KOPT-K1 (cell line): ENCODE results near the gene COLEC11.

Source experiments
- H3K27ac ChIP-seq: fragments of 200-600 bp; sonication (generic); 2 replicates; pipeline ENCODE4 v1.5.1; 2016; ENCODE audit warnings: antibody characterized with exemption, mild to moderate bottlenecking, low read depth, low read length; ENCODE audit not compliant: poor library complexity, severe bottlenecking
- H3K36me3 ChIP-seq: fragments of 200-600 bp; sonication (generic); 2 replicates; pipeline ENCODE4 v1.5.1; 2017; ENCODE audit warnings: antibody characterized with exemption, mild to moderate bottlenecking, low read length, moderate library complexity; ENCODE audit not compliant: insufficient read depth
- H3K9me3 ChIP-seq: fragments of 200-600 bp; sonication (generic); 2 replicates; pipeline ENCODE4 v1.5.1; 2017; ENCODE audit warnings: antibody characterized with exemption, low read length, mild to moderate bottlenecking; ENCODE audit not compliant: insufficient read depth, poor library complexity, severe bottlenecking

COLEC11 gene

GRCh38 chr2:3669656-3670055 is 74.7 kb downstream of the COLEC11 start:
- no peaks in the 10 kb centered on the region for H3K36me3 ChIP-seq
- no peak overlapping the region for H3K27ac ChIP-seq
- no peaks in the 10 kb centered on the region for H3K9me3 ChIP-seq

- H3K9me3 ChIP-seq: no peaks in the 10 kb centered on the region
- H3K27ac ChIP-seq: no peak overlapping the region
- no peaks in the 10 kb centered on the region for H3K36me3 ChIP-seq
These were observed 75.5 kb downstream of the COLEC11 start for GRCh38 chr2:3670376-3670775.

GRCh38 chr2:3670941-3671340 is 76.0 kb downstream of the COLEC11 start:
- Histone ChIP-seq H3K27ac (no peak overlapping the region), H3K36me3 (no peaks in the 10 kb centered on the region), H3K9me3 (no peaks in the 10 kb centered on the region)

DNA sequence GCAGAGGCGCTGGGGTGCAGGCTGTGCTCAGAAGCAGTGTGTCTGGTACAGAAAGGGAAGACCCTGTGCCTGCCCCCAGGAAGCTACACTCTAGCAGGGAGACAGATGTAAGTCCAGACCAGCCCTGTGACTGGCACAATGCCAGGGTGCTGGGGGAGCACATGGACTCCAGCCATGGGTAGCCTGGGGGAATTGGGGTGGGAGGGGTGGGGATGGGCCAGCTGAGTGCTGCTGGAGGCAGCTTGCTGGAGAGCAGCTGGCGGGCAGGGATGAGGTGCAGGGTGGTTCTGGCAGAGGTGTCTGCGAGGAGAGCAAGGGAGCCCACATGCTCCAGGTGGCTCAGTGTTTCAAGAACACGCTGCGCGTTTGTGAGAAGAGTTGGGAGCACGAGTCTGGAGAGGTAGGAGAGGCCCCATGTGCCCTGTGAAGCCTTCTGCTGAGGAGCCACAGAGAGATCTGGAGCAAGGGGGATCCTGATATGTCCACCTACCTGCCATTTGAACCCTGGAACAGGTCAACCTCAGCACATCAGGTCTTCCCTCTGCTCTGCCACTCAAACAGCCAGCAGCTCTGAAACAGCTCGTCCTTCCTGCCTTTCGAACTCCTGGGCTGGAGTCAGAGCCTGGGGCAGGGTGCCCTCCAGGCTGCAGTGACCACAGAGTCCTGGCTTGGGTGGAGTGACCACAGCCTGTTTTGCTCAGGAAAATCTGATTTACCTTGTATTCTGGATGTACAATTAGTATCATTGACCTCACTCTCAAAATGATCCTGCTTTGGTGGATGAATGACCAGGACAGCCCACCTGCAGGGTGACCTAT is 78.2 kb downstream of the COLEC11 start:
- no peaks in the 10 kb centered on the region for H3K9me3 ChIP-seq
- no peak overlapping the region for H3K27ac ChIP-seq
- H3K36me3 ChIP-seq: no peaks in the 10 kb centered on the region

GRCh38 chr2:3674066-3674845 is 79.3 kb downstream of the COLEC11 start:
- no peaks in the 10 kb centered on the region for H3K36me3 ChIP-seq
- H3K27ac ChIP-seq: no peak overlapping the region
- no peaks in the 10 kb centered on the region for H3K9me3 ChIP-seq

DNA sequence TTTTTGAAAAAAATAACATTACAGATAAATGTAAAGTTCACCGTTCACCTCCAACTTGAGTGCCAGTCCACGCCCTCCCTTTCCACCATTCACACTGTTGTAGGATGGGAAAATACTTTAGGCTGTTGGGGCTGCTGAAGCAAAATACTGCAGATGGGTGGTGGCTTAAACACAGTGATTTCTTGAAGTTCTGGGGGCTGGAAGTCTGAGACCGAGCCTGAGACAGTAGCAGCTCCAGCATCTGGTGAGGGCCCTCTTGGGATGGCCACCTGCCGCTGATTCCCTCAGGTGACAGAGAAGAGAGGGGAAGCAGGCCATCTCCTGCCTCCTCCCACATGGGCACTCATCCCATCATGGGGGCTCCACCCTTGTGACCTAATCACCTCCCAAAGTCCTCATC is 80.8 kb downstream of the COLEC11 start:
- H3K27ac ChIP-seq: no peak overlapping the region
- no peaks in the 10 kb centered on the region for H3K36me3 ChIP-seq
- no peaks in the 10 kb centered on the region for H3K9me3 ChIP-seq

DNA sequence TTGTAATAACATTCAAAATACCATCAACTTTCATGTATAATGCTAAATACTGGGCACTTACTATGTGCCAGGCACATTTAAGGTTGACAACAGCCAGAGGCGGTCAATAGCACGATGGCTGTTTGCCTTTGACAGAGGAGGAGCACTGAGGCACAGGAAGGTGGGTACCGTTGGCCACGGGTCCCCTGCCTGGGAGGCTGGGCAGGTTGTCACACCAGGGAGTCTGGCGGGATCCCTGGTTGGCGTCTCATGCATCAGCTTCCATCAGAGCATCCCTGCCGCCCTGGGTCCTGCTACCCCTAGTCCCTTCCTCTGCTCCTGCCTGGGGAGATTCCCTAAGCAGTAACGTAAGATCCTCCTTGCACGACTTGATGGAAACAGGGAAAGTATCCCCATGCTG is 82.5 kb downstream of the COLEC11 start:
- H3K9me3 ChIP-seq: no peaks in the 10 kb centered on the region
- no peak overlapping the region for H3K27ac ChIP-seq
- no peaks in the 10 kb centered on the region for H3K36me3 ChIP-seq

- Histone ChIP-seq H3K9me3 (no peaks in the 10 kb centered on the region), H3K36me3 (no peaks in the 10 kb centered on the region), H3K27ac (no peak overlapping the region)
These were observed 83.3 kb downstream of the COLEC11 start for GRCh38 chr2:3678212-3678611.

DNA sequence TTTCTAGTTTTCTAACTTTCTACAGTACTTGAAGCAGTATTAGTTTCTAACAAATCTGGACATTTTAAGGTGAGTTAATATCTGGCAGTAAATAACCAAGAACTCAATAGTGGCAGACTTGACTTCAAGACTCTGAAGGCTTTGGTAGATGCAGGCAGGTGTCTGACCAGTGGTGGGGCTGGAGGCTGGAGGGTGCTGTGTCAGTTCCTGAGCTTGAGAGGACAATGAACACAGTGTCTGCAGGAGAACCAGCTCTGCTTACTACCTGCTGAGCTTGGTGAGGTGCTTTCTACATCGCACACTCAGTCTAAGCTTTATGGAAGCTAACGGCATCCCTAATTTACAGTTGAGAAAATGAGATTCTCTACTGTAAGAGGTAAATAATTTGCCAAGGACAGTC is 84.3 kb downstream of the COLEC11 start:
- Histone ChIP-seq H3K27ac (no peak overlapping the region), H3K36me3 (no peaks in the 10 kb centered on the region)

GRCh38 chr2:3679616-3680393 is 84.9 kb downstream of the COLEC11 start:
- H3K36me3 ChIP-seq: no peaks in the 10 kb centered on the region
- no peaks in the 10 kb centered on the region for H3K9me3 ChIP-seq
- no peak overlapping the region for H3K27ac ChIP-seq

More for the DNA sequence above, 84.3 kb downstream of the COLEC11 start:
- H3K9me3 ChIP-seq: no peaks in the 10 kb centered on the region

GRCh38 chr2:3680548-3681345 is 85.8 kb downstream of the COLEC11 start:
- H3K27ac ChIP-seq: no peak overlapping the region
- H3K36me3 ChIP-seq: no peaks in the 10 kb centered on the region
- H3K9me3 ChIP-seq: no peaks in the 10 kb centered on the region

- Histone ChIP-seq H3K9me3 (no peaks in the 10 kb centered on the region), H3K36me3 (no peaks in the 10 kb centered on the region), H3K27ac (no peak overlapping the region)
These were observed 86.7 kb downstream of the COLEC11 start for GRCh38 chr2:3681625-3682024.

DNA sequence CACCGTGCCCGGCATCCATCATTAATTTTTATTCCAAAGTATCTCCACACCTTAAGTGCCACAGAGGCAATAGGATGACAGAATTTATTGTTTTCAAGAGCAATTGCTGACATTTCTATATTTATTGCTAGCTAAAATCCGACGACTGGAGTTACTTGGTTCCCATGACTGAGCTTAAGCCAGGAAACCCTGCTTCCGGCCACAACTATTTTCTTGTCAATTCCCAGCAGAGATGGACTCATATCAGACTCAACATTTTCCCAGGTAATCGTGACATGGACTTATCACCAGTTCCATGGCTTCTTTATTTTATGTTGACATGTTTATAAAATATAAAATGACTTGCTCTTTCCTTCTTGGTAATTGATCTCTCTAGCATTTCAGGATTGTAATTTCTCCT is 87.9 kb downstream of the COLEC11 start:
- Histone ChIP-seq H3K9me3 (no peaks in the 10 kb centered on the region), H3K27ac (no peak overlapping the region), H3K36me3 (no peaks in the 10 kb centered on the region)

GRCh38 chr2:3683748-3684454 is 89.0 kb downstream of the COLEC11 start:
- Histone ChIP-seq H3K36me3 (no peaks in the 10 kb centered on the region), H3K9me3 (no peaks in the 10 kb centered on the region), H3K27ac (no peak overlapping the region)
